Loucy (cell line): ENCODE measurements around the gene CEP83.
A peak's percentile ranks its signal among the peaks of the same experiment; 100 is the strongest.

Source experiments
- H2AFZ ChIP-seq: fragments of 200-600 bp; sonication (generic); 2 replicates; pipeline ENCODE4 v1.6.0; 2016; ENCODE audit warnings: antibody characterized with exemption, mild to moderate bottlenecking, low read length, moderate library complexity
- H3F3A ChIP-seq: fragments of 200-600 bp; 2 replicates; pipeline ENCODE4 v1.6.0; 2016; ENCODE audit warnings: antibody characterized with exemption, low read depth, mild to moderate bottlenecking
- H3K27me3 ChIP-seq: fragments of 200-600 bp; sonication (generic); 2 replicates; pipeline ENCODE4 v1.6.1; 2014; ENCODE audit warnings: low read length, mild to moderate bottlenecking; ENCODE audit not compliant: insufficient read depth, poor library complexity, severe bottlenecking
- H3K36me3 ChIP-seq: fragments of 200-600 bp; sonication (generic); 2 replicates; pipeline ENCODE4 v1.6.1; 2016; ENCODE audit warnings: low read length; ENCODE audit not compliant: insufficient read depth
- H3K4me1 ChIP-seq: fragments of 200-600 bp; sonication (generic); 2 replicates; pipeline ENCODE4 v1.5.1; 2014; ENCODE audit warnings: low read length, mild to moderate bottlenecking; ENCODE audit not compliant: insufficient read depth, poor library complexity, severe bottlenecking
- H3K4me2 ChIP-seq: fragments of 200-600 bp; sonication (generic); 2 replicates; pipeline ENCODE4 v1.6.0; 2014; ENCODE audit warnings: antibody characterized with exemption, low read length, low read depth, mild to moderate bottlenecking; ENCODE audit not compliant: poor library complexity, severe bottlenecking
- H3K4me3 ChIP-seq: fragments of 200-600 bp; sonication (generic); 2 replicates; pipeline ENCODE4 v1.5.1; 2014; ENCODE audit warnings: low read length, mild to moderate bottlenecking, mixed read lengths; ENCODE audit not compliant: poor library complexity, severe bottlenecking
- H3K79me2 ChIP-seq: fragments of 200-600 bp; sonication (generic); 2 replicates; pipeline ENCODE4 v1.6.1; 2014; ENCODE audit warnings: low read length; ENCODE audit not compliant: insufficient read depth
- H3K9ac ChIP-seq: fragments of 200-600 bp; sonication (generic); 2 replicates; pipeline ENCODE4 v1.6.0; 2014; ENCODE audit warnings: mild to moderate bottlenecking, low read depth, low read length, moderate library complexity; ENCODE audit not compliant: poor library complexity, severe bottlenecking
- H3K9me2 ChIP-seq: fragments of 200-600 bp; sonication (generic); replicated peaks from 2 replicates; pipeline ENCODE4 v1.6.1; 2016; ENCODE audit warnings: low read depth, low read length, mixed read lengths
- H3K9me3 ChIP-seq: fragments of 200-600 bp; sonication (generic); 2 replicates; pipeline ENCODE4 v1.6.1; 2014; ENCODE audit warnings: mild to moderate bottlenecking, antibody characterized with exemption, low read length, low read depth; ENCODE audit not compliant: insufficient read depth
- H4K20me1 ChIP-seq: fragments of 200-600 bp; sonication (generic); 2 replicates; pipeline ENCODE4 v1.6.0; 2014; ENCODE audit warnings: antibody characterized with exemption, low read length, mild to moderate bottlenecking; ENCODE audit not compliant: insufficient read depth, poor library complexity, severe bottlenecking
- EZH2phosphoT487 ChIP-seq: fragments of 200-600 bp; IDR thresholded peaks from 2 replicates; pipeline ENCODE4 v1.6.1; 2018; ENCODE audit warnings: antibody characterized with exemption, mild to moderate bottlenecking, moderate library complexity, borderline replicate concordance
- TF ChIP-seq, protein P1 (sequence below): fragments of 200-600 bp; sonication (generic); conservative IDR thresholded peaks from 2 replicates; pipeline ENCODE4 v1.5.1; 2014; ENCODE audit warnings: mild to moderate bottlenecking, antibody characterized with exemption, low read length

The CEP83 gene

DNA sequence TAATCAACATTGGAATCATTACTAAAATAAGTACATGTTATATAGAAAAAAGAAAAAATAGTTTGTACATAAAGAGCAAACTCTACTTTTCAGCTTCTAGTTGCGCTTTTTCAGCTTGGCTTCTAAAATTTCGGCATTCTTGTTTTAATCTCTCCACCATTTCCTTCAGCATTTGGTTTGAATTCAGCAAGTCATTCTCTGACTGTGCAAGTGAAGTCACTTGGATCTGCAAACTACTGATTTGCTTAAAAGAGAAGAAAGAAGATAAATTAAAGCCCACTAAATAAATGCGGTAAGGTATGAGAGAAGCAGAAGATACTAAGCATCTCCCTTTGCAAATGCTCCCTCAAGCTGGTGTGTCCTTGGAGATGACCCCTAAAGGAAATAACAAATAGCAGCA, 126.3 kb downstream of the CEP83 start:
- no peaks in the 10 kb centered on the region for H3F3A ChIP-seq
- H3K27me3 ChIP-seq: no peaks in the 10 kb centered on the region
- H3K4me3 ChIP-seq: no peak overlapping the region
- H3K4me2 ChIP-seq: no peak overlapping the region
- H3K9me3 ChIP-seq: no peaks in the 10 kb centered on the region
- no peak for TF ChIP-seq EZH2phosphoT487
- TF ChIP-seq, protein P1, sequence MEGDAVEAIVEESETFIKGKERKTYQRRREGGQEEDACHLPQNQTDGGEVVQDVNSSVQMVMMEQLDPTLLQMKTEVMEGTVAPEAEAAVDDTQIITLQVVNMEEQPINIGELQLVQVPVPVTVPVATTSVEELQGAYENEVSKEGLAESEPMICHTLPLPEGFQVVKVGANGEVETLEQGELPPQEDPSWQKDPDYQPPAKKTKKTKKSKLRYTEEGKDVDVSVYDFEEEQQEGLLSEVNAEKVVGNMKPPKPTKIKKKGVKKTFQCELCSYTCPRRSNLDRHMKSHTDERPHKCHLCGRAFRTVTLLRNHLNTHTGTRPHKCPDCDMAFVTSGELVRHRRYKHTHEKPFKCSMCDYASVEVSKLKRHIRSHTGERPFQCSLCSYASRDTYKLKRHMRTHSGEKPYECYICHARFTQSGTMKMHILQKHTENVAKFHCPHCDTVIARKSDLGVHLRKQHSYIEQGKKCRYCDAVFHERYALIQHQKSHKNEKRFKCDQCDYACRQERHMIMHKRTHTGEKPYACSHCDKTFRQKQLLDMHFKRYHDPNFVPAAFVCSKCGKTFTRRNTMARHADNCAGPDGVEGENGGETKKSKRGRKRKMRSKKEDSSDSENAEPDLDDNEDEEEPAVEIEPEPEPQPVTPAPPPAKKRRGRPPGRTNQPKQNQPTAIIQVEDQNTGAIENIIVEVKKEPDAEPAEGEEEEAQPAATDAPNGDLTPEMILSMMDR: no peak
- H2AFZ ChIP-seq: no peak overlapping the region
- H4K20me1 ChIP-seq: no peaks in the 10 kb centered on the region
- no peaks in the 10 kb centered on the region for H3K79me2 ChIP-seq
- no peaks in the 10 kb centered on the region for H3K4me1 ChIP-seq
- no peak overlapping the region for H3K9ac ChIP-seq
- H3K9me2 ChIP-seq: no peaks in the 10 kb centered on the region
- H3K36me3 ChIP-seq: peaks cover 12% of the 10 kb centered on the region

DNA sequence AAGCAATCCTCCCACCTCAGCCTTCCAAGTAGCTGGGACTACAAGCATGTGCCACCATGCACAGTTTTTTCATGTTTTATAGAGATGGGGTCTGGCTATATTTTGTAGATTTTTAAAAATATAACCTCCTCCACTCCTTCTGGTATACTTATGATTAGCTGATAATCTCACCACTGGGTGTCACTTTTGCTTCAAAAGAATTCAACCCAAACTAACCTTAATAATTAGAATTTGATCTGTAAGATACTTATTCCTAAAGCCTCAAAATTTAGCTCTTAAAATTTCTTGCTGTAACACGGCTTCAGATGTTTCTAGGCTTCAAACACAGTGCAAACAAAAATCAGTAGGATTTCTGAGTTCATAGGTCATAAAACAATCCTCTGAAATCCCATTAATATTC, 130.3 kb downstream of the CEP83 start:
- Histone ChIP-seq H3K36me3 (peaks cover 24% of the 10 kb centered on the region), H3K27me3 (no peaks in the 10 kb centered on the region), H3K9me3 (no peaks in the 10 kb centered on the region), H3K79me2 (no peaks in the 10 kb centered on the region), H3K4me1 (no peaks in the 10 kb centered on the region), H2AFZ (no peak overlapping the region), H3K4me3 (no peak overlapping the region), H4K20me1 (no peaks in the 10 kb centered on the region), H3K9me2 (no peaks in the 10 kb centered on the region), H3F3A (0 out of 2 replicates have a peak, but pooled peaks cover 3% of the 10 kb centered on the region), H3K4me2 (no peak overlapping the region), H3K9ac (no peak overlapping the region)
- no peak for TF ChIP-seq EZH2phosphoT487
- TF ChIP-seq, protein P1: peak; percentile 53

DNA sequence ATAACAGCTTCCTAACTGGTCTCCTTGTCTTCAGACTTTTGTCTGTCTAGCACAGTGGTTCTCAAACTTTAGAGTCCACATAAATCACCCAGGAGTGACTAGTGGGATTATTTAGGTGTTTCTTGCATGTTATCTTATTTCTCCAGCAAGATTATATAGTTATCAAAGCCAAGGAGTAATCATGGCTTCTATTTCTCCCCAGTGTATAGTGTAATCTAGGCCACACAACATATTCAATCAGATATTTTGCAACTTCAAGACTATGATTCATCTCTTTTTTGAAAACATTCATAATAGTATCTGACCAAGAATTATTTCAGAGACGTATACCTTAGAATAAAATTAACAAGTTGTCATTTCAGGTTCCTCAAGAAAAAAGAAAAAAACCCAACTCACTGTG, 131.9 kb downstream of the CEP83 start:
- H3K9me2 ChIP-seq: no peaks in the 10 kb centered on the region
- H2AFZ ChIP-seq: no peak overlapping the region
- no peak overlapping the region for H3K9ac ChIP-seq
- no peaks in the 10 kb centered on the region for H3K4me1 ChIP-seq
- H3K27me3 ChIP-seq: no peaks in the 10 kb centered on the region
- H3K36me3 ChIP-seq: peaks cover 33% of the 10 kb centered on the region
- H3K4me2 ChIP-seq: no peak overlapping the region
- no peaks in the 10 kb centered on the region for H3K79me2 ChIP-seq
- TF ChIP-seq, protein P1: no peak
- no peak for TF ChIP-seq EZH2phosphoT487
- H4K20me1 ChIP-seq: no peaks in the 10 kb centered on the region
- H3F3A ChIP-seq: 0 out of 2 replicates have a peak, but pooled peaks cover 3% of the 10 kb centered on the region
- no peak overlapping the region for H3K4me3 ChIP-seq
- no peaks in the 10 kb centered on the region for H3K9me3 ChIP-seq
